HG03135 (cell line): ENCODE data around the gene TEX22.

ENCODE experiments used
- ATAC-seq: cut with Tn5 transposase; IDR thresholded peaks from one replicate; pipeline ENCODE4 v1.9.1; 2021; ENCODE audit warnings: mild to moderate bottlenecking, moderate library complexity; ENCODE audit not compliant: unreplicated experiment

Gene TEX22

GRCh38 chr14:105420101-105420973 lies 22.0 kb downstream of the TEX22 start:
- no peak for ATAC-seq

- ATAC-seq = no peak
These were observed 22.8 kb downstream of the TEX22 start for GRCh38 chr14:105420974-105421674.

- ATAC-seq = no peak
These were observed 23.6 kb downstream of the TEX22 start for GRCh38 chr14:105421723-105422615.

- no peak for ATAC-seq
These were observed 24.6 kb downstream of the TEX22 start for GRCh38 chr14:105422695-105423487.

- ATAC-seq = no peak
These were observed 25.3 kb downstream of the TEX22 start for GRCh38 chr14:105423488-105424195.

GRCh38 chr14:105424861-105425260 lies 26.5 kb downstream of the TEX22 start:
- ATAC-seq = no peak

- ATAC-seq = no peak
These were observed 27.5 kb downstream of the TEX22 start for GRCh38 chr14:105425823-105426247.

GRCh38 chr14:105426416-105427130 lies 28.2 kb downstream of the TEX22 start:
- ATAC-seq = no peak

GRCh38 chr14:105427412-105427811 lies 29.1 kb downstream of the TEX22 start:
- no peak for ATAC-seq

- no peak for ATAC-seq
These were observed 29.7 kb downstream of the TEX22 start for GRCh38 chr14:105427936-105428485.

- ATAC-seq = no peak
These were observed 31.7 kb downstream of the TEX22 start for GRCh38 chr14:105430042-105430441.

GRCh38 chr14:105430565-105430964 lies 32.2 kb downstream of the TEX22 start:
- ATAC-seq = no peak

GRCh38 chr14:105431256-105431655 lies 32.9 kb downstream of the TEX22 start:
- ATAC-seq = no peak

GRCh38 chr14:105432657-105433056 lies 34.3 kb downstream of the TEX22 start:
- no peak for ATAC-seq

- no peak for ATAC-seq
These were observed 34.8 kb downstream of the TEX22 start for GRCh38 chr14:105433161-105433605.

GRCh38 chr14:105436402-105436801 lies 38.1 kb downstream of the TEX22 start:
- ATAC-seq = no peak

GRCh38 chr14:105436891-105437722 lies 38.8 kb downstream of the TEX22 start:
- ATAC-seq = no peak
